ENCODE results near the gene PRELID3B.

- TF ChIP-seq CTCF (conservative IDR thresholded peaks at IDR 0.05; ENCODE audit: low read length) = no peak
- TF ChIP-seq EZH2phosphoT487 (IDR thresholded peaks at IDR 0.05; ENCODE audit: borderline replicate concordance) = no peak
These were observed 11.0 kb downstream of the PRELID3B start for GRCh38 chr20:59031564-59032022.

Data from Loucy (cell line).